CD4-positive, alpha-beta T cell treated with Interleukin-10 for 1 hour (primary cell): ENCODE data around the gene NMUR1.

Experiments used
- DNase-seq: peaks from one replicate; pipeline ENCODE4 v3.0.0-alpha.2; 2020

NMUR1 gene

DNA sequence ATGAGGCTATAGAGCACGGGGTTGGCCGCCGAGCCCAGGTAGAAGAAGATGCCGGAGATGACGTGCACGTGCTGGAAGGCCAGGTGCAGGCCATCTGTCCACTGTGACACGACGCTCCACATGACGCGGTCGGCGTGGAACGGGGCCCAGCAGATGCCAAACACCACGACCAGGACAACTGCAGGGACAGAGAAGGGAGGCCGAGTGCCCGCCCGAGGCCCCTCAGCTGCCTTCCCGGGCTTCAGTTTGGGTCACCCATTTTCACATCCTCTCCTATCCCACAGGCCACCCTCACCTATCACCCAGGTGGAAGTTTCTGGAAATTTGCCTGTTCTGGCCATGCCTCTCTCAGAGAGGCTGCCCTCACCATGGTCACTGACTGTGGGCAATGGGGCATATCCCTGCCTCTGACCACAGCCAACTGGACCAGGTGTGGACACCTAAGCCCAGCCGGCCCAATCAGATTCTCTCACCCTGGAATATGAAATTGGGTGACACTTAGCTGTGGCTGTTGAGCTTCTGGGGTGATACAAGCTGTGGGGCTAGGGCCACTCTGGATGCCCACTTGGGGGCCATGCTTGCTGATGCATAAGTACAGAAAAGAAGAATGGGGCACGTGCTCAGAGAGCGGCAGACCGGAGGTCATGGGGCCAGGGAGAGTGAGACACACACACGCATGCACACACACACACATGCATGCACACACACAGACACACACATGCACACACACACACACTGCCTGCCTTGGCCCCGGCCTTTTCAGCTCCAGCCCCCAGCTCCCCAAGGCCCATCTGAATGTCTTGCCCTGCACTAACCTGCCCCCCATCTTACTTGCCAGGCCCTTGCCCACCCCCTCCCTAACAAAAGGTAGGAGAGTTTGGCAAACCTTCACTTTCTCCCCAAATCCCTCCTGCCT, 4.7 kb downstream of the NMUR1 start:
- no peak for DNase-seq

DNA sequence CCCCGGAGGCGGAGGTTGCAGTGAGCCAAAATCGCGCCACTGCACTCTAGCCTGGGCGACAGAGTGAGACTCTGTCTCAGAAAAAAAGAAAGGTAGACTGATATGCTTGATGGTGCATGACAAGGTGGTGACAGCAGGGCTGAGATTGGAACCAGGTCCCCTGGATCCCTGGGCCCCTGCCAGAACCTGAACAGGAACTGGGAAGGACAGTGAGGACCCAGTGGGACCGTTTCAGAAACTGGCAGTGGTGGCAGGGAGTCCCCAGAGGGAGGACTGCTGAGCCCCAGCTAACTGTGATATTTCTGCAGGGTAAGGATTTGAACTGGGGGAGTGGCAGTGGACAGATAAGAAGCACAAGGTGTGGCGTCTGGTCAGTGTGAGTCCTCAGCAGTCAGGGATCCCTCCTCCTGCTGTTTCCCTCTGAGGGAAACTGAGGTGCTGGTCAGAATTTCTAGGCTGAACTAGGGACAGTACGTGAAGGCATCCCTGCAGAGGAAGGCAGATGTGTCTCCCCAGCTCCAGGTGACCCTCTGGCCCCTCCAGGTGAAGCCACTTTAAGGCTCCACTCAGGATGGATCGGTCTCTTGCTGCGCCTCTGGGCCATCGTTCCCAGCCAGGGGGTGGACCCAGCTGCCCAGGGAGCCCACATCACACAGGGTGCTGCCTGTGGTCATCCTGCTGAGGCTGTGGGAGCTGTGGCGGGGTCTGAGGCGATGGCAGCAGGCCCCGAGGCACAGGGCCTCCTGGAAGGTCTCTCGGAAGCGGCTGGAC, 5.6 kb downstream of the NMUR1 start:
- DNase-seq = no peak

DNA sequence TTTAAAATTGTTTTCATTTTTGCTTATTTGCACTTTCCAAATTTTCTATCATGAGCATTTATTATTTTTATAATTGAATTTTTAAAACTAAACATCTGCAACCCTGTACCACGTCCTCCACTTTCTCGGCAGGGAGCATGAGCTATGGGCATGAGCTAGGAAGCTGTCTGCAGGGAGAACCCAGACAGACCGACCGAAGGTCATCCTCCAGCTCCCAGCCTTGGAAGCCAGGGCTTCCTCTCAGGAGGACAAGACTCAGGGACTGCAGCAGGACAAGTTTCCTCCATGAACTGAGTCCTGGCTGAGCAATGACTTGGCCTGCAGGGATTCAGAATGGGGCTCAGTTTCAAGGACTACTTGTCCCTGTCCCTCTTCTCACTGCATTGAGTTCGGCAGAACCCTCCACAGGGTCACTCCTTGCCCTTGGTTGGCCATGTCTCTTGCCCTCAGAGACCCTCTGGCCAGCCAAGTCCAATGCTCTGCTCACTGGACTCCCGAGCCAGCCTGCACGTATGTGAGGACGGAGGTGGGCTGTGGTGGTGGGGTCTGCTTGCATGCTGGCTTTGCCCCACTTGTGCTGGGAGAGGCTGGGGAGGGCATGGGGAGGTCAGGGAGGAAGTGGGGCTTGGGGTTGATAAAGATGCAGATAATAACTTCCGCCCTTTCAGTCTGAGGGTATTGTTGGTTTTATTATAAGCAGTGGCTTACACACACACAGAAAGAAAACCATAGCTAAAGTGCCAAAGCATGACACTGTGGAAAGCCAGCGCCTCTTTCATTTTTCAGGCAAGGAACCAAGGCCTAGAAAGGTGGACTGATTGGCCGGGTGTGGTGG, 6.6 kb downstream of the NMUR1 start:
- DNase-seq = peak; percentile 49

DNA sequence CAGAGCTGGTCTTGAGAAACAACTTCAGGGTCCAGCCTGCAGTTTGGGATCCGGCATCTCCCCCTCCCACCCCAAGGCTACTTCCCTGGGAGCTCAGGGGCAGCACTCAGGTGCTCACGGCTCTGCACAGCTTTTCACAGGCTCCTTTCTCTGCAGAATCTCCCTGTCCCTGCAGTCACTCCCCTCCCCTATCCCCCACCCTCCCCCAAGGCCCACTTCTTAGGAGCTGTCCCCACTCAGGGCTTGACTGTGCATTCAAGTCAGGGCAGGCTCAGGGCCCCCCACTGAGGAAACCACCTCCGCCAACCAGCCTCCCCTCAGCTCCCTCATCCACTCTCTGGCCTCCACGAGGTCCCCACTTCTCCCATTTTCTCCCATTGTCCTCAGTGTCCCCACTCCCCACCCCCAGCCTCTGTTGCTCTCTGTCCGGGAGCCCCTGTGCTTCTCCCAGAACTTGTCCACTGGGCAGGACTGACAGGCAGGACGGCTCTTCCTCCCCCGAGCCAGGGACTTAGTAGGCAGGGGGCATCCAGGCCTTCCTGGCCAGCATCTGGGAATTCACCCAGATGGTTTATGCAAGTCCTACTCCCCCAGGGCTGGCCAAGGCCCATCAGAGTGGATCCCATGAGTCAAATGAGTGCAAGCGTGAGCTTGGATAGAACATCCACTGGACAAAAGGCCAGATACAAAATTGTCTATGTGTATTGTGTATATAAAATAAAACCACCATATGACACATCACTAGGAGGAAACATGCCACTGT, 7.6 kb downstream of the NMUR1 start:
- no peak for DNase-seq

DNA sequence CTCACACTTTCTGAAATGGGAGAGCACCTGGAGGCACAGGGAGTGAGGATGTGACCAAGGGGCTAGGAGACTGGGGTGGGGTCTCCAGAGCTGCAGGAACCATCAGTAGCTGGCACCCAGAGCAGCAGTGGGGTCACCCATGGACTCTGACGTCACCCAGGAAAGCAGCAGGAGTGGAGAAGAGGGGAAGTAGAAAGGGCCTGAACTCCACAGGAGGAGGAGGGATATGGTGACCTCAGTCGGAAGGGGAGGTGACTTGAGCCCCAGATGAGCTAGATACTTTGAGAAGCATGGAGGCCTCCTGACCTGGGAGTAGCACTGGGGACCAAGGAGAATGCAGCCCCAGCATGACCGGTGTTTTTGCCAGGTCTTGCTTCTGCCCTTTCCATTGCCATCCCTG, 8.8 kb downstream of the NMUR1 start:
- no peak for DNase-seq

DNA sequence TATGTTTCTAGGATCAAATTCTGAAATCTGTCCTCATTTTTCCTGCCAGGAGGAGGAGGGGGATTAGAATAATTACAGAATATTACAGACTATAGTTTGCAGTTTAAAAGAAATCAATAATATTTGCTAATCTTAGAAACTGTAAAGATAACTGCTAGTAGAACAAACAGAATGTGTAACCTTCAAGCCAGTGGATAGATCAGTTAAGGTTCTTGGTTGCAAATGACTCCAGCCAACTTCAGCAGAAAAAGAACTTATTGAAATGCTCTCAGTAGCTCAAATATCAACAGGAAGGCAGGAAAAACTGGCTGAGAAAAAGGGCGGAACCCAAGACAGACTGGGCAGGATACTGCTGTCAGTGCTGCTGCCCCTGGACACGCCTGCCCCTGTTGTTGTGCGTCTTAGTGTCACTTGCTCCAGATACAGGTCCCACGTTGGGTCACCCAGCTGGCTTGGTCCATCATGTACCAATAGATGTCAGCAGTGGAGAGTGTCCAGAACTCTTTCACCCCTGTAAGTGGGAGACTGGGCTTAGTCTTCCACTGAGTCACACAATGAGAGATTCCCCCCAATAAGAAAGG, 10.2 kb downstream of the NMUR1 start:
- DNase-seq = no peak

DNA sequence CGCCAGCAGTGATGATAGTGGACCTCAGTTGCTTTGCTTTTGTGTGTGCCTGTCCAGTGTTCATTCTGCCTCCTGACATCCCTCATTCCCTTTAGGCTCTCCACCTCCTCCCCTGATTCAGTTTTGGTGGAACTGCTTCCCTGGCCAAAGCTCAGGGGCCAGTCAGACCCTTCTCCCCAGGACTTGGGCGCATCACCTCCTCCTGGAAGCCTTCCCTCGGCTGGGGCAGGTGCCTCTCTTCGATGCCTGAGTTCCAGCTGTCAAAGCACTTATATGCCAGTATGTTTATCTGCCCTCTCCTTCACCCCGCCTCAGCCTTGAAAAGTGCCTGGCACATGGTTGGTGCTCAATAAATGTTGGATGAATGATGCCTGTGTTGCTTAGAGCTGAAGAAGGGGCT, 11.5 kb downstream of the NMUR1 start:
- no peak for DNase-seq

DNA sequence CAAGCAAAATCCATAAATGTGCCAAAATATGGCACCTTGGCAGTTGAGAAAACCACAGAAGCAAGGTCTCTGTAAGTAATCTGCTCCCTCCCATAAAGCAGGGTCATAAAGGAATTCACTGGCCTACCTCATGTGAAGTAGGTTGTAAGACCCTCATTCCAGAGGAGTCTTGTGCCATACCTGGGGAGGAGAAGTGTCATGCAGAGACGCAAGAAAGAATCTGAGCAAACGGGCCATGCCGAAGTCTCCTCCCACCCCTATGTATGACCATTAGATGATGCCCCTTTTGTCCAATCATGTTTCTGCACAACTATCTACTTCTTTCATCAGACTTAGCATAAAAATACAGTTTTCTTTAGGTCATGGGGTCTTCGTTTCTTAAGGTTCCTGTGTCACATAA, 14.6 kb downstream of the NMUR1 start:
- DNase-seq = no peak

DNA sequence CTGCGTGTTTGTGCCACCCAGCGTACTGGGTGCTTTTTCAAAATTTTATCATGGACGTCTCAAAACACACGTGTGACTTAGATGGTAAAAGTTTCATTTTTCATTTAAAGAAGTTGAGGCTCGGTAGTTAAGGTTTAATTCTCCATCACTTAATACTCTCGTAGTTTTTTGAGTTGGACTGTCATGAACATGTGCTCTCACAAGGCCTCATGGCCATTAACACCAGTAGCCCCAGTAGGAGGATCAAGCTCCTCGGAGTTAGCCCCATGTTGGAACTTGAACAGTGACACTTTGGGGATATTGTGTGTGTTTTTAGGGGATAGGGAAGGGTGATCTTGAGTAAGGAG, 15.3 kb downstream of the NMUR1 start:
- no peak for DNase-seq

DNA sequence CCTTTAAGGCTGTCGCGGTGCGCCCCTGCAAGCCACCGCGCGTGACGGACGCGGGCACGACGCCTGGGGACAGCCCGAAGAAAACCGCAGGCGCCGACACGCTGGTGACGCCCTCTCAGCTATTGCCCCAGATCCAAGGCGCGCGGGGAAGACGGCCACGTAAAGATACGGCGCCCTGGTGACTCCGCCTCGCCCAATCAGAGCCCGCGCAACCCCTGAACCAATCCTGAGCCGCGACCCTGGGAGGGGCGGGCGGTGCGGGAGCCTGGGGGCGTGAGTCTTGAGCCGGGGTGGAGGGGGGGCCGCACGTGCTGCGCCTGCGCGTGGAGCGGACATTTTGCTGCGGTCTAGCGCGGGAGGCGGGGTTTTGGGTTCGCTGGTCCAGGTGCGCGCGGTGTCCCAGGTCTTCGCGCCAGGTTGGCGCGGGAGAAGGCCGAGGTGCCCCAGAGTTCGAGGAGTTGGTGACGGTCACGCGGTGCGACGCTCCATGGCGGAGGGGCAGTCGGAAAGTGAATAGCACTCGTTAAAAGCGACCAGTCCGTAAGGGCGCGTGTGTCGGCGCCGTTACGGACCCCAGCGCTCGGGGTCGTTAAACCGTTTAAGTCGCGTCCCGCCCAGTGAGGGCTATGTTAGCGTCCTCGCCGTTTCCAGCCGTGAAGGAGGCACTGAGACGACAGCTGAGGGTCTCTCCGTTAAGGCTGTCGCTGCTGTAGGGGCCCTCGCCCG, 15.9 kb downstream of the NMUR1 start:
- DNase-seq = peak; percentile 98

DNA sequence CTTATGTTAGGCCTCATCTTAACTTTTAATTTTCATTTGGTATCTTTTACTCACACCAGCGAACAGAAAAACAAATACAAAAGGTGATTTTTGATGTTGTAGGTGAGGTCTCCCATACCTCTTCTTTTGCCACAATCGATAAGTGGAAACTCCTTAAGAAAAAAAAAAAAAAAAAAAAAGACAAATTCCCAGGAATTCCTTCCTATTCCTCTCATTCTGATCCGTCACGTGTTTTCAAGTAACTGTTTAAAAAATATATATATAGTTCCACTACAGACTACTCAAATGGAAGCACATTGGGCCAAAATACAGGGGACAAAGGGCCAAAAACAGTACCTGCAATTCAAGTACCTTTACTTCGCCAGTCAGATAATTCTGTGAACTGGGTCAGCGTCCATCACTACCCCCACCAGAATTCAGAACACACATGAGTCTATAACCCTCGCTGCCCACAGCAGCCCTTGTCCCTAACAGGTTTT, 16.5 kb downstream of the NMUR1 start:
- no peak for DNase-seq

DNA sequence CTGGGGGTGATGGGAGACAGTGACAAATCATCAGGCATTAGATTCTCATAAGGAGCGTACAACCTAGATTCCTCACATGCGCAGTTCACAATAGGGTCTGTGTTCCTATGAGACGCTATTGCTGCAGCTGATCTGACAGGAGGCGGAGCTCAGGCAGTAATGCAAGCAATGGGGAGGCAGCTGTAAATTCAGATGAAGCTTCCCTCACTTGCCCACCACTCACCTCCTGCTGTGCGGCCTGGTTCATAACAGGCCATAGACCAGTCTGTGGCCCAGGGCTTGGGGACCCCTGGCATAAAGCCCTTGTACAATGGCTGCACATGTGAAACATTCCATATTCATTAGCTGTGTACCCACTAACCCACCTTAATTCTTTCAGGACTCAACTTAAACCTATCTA, 18.0 kb downstream of the NMUR1 start:
- no peak for DNase-seq

DNA sequence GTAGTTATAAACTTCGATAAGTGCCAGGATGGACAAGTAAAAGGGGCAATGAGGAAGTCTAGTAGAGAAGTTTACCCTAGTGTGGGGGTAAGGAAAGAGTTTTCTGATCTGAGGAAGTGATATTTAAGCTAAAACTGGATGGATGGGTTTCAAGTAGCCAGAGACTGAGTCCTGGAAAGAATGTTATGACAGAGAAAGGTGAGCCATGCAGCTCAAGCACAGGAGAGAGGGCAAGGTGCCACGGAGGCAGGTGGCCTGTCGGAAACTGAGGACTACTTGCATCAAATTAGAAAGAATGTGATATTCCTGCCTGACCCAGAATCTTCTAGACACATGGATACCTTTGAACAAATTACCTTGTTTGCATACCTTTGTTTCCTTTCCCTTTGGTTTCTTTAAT, 26.5 kb downstream of the NMUR1 start:
- no peak for DNase-seq

DNA sequence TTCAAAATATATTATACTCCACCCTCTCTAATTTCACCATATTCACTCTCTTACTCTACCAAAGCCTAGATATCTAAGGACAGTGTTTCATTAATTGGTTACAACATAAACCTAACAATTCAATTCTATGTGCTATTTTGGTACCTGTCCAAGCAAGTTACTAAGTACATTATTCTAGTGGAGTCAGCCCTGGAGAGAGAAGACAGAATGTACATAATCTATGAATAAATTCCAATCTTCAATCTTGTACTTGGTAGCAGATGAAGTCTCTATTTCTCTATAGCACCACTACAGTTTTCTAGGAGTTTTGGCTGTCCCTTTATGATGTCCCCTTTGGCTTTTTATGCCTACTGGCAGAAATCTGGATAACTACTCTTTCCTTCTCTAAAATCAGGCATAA, 27.6 kb downstream of the NMUR1 start:
- no peak for DNase-seq

DNA sequence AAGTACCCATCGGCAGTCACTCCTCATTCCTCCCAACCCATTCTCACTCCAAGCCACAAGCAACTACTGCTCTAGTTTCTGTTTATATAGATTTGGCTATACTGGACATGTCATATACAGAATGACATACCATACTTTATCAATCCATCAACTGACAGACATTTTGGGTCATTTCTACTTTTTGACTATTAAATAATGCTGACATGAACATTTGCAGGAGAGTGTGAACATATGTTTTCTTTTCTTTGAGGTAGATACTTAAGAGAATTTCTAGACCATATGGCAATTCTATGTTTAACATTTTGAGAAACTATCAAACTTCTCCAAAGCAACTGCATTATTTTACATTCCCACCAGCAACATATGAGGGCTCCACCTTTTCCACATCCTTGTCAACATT, 32.6 kb downstream of the NMUR1 start:
- DNase-seq = no peak

DNA sequence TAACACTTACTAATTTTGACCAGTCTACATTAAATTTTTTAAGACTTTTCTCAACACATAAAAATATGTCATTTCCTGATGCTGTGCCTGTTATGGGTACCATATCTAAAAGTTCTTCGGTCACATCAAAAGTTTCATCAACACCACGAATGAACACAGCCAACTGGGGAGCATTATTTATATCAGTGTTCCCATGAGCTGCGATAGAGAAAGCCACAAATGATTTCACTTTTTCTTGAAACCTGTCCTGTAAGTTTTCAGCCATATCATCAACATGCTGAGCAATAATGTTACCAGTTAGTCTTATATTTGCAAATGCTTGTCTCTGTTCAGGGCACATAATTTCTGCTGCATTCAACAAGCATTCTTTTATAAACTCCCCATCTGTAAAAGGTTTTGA, 35.6 kb downstream of the NMUR1 start:
- DNase-seq = no peak

DNA sequence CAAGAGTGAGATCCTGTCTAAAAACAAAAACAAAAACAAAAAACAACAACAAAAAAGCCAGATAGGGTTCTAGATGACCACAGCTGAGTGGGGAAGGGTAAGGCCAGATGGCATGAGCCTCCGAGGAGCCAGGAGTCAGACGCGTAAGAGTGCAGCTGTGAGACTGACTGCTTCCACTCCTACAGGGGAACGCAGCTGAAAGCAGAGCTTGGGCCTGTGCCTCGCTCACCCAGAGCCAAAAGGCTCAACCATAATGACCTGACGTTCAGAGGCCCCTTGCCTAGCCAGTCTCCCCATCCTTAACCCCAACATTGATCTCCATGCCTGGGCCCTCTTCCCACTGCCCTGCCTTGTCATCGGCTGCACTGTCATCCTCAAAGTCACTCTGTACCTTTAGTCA, 39.4 kb downstream of the NMUR1 start:
- no peak for DNase-seq

DNA sequence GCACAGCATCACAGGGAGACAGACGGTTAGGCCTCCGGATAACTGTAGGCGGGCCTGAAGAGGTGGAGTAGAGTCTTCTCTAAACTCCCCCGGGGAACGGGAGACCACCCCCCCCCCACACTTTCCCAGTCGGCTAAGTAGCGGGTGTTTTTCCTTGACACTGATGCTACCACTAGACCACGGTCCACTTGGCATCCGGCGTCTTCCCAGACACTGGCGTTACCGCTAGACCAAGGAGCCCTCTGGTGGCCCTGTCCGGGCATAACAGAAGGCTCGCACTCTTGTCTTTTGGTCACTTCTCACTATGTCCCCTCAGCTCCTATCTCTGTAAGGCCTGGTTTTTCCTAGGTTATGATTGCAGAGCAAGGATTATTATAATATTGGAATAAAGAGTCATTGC, 40.3 kb downstream of the NMUR1 start:
- DNase-seq = peak; percentile 28

DNA sequence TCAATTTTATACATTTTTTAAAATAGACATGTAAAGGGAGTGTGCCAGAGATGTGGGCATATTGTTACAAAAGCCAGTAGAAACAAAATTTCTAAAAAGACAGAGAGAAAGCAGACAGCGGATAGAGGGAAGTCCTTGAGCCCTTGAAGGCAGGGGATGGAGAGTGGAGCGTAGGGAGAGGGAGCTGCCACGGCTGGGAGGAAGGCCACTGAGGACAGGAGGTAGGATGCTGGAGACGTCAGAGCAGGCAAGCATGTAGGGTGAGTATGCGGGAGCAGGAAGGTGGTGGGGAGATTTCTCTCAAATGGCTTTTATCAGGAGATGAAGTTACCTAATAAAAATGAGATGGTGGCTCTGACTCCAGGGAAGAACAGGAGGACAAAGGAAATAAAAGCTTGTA, 41.9 kb downstream of the NMUR1 start:
- DNase-seq = no peak

DNA sequence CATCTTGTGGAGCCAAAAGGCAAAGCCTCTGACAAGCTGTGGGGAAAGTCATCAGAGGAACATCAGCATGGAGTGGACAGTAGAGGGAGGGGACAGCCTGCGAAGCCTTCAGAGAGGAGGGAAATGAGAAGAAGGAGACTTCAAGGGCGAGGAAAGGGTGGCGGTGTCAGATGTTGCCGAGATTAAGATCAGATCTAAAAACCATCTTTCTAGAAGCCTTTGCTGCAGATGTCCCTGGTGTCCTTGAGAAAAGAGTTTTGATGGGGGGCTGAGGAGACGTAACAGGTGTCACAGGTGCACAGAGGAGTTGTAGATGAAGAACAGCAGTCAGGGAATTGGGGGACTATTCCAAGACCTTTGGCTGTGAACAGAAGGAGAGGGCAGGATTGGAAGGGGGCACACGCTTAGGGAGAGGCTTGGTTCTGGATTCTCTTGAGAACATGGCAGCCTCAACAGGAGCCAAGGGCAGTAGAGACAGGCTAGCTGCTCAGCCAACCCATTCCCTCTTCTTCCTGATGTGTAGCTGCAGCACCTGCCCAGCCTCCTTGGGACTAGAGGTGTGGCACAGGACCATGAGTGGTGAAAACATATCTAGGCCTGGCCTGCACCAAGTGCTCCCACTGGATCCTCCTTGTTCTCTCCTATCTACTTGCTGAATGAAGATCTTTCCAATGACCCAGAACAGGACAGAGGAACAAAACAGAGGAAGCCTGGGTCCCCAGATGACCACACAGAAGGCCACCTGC, 43.2 kb downstream of the NMUR1 start:
- DNase-seq = no peak
